Gastrocnemius medialis (tissue), 4 donors: Measurements from ENCODE around the gene EVC. TPM values are rescaled to one million over a fixed set of nuclear protein-coding genes. Genes with fewer than 3 reads are reported as not detected.
A peak's percentile ranks its signal among the peaks of the same experiment; 100 is the strongest.

Source experiments
- ATAC-seq, 2 donors: fragments of 150-250 bp; one replicate each; pipeline ENCODE4 v1.9.1; 2016
- DNase-seq, 2 donors: peaks; one replicate each; pipeline ENCODE4 v3.0.0-alpha.2; 2019
- H3K27ac ChIP-seq, 4 donors: fragments of 200-600 bp; sonication (generic); 1 replicate in 1 of 4; 2 replicates in 3 of 4; pipeline ENCODE4 v1.5.1; 2016 to 2018; ENCODE audit warnings: mild to moderate bottlenecking in 2 of 4, moderate library complexity in 1 of 4
- H3K27me3 ChIP-seq, 3 donors: fragments of 200-600 bp; sonication (generic) in 2 of 3; 1 replicate in 1 of 3; 2 replicates in 2 of 3; pipeline versions ENCODE4 v1.5.1 to v1.6.0; 2016 to 2019; ENCODE audit warnings: mild to moderate bottlenecking in 1 of 3, moderate library complexity in 1 of 3
- H3K36me3 ChIP-seq, 2 donors: fragments of 200-600 bp; sonication (generic) in 1 of 2; one replicate each; pipeline ENCODE4 v1.5.1; 2017 to 2018
- H3K4me1 ChIP-seq, 2 donors: fragments of 200-600 bp; sonication (generic) in 1 of 2; one replicate each; pipeline ENCODE4 v1.5.1; 2016 to 2017; ENCODE audit warnings: mild to moderate bottlenecking in 2 of 2
- H3K4me3 ChIP-seq, 4 donors: fragments of 200-600 bp; sonication (generic) in 3 of 4; 1 replicate in 1 of 4; 2 replicates in 3 of 4; pipeline ENCODE4 v1.5.1; 2016 to 2019; ENCODE audit warnings: mild to moderate bottlenecking in 2 of 4
- H3K9me3 ChIP-seq, 3 donors: fragments of 200-600 bp; sonication (generic) in 2 of 3; 1 replicate in 1 of 3; 2 replicates in 2 of 3; pipeline ENCODE4 v1.5.1; 2016 to 2019
- POLR2A ChIP-seq, 2 donors: fragments of 450-650 bp; IDR thresholded peaks; one replicate each; pipeline ENCODE4 v1.6.1; 2017; ENCODE audit warnings: antibody characterized with exemption in 2 of 2, mild to moderate bottlenecking in 2 of 2, moderate library complexity in 2 of 2
- in situ Hi-C, 4 donors: fragments of 200-750 bp; cut with MboI; loops; one replicate each; pipeline versions ENCODE4 v1.15.0 to v1.8.0; 2017; ENCODE audit warnings: low sequenced_read_pairs in 4 of 4
- intact Hi-C: fragments of 100-400 bp; cut with DNase I; formaldehyde crosslinking; loops from one replicate; pipeline ENCODE4 v1.15.1; 2023; ENCODE audit warnings: low total_unique reads
- total RNA-seq, 4 donors: library from RNA; depleted of rRNA; stranded (reverse); fragments of >200 nt; gene quantifications; one replicate each; pipeline versions ENCODE4 v1.1.0 to v1.2.3, GENCODE V29; 2016
- TF ChIP-seq, protein P1 (sequence below), 5 experiments: fragments of 450-650 bp in 3 of 5; fragments of 200-600 bp in 2 of 5; sonication (generic) in 2 of 5; IDR thresholded peaks in 4 of 5; conservative IDR thresholded peaks in 1 of 5; 1 replicate in 4 of 5; 2 replicates in 1 of 5; pipeline ENCODE4 v1.5.1; 2016 to 2019; ENCODE audit warnings: antibody characterized with exemption in 5 of 5, mild to moderate bottlenecking in 3 of 5, moderate library complexity in 3 of 5

Gene EVC
- total RNA-seq, 4 donors from 2014 or later = 1.5 to 9.8 (median 2.0) TPM

- H3K4me1 ChIP-seq = no peaks in the 10 kb centered on the region
- no peak overlapping the region for H3K27ac ChIP-seq
- no peak overlapping the region for H3K4me3 ChIP-seq
- H3K27me3 ChIP-seq = peaks cover 8 to 23% (median 13%) of the 10 kb centered on the region in 3 donors
- intact Hi-C loops = no loop called here
- in situ Hi-C loops = no loop called here
- TF ChIP-seq POLR2A (IDR thresholded peaks at IDR 0.05) = no peak
- TF ChIP-seq, protein P1, sequence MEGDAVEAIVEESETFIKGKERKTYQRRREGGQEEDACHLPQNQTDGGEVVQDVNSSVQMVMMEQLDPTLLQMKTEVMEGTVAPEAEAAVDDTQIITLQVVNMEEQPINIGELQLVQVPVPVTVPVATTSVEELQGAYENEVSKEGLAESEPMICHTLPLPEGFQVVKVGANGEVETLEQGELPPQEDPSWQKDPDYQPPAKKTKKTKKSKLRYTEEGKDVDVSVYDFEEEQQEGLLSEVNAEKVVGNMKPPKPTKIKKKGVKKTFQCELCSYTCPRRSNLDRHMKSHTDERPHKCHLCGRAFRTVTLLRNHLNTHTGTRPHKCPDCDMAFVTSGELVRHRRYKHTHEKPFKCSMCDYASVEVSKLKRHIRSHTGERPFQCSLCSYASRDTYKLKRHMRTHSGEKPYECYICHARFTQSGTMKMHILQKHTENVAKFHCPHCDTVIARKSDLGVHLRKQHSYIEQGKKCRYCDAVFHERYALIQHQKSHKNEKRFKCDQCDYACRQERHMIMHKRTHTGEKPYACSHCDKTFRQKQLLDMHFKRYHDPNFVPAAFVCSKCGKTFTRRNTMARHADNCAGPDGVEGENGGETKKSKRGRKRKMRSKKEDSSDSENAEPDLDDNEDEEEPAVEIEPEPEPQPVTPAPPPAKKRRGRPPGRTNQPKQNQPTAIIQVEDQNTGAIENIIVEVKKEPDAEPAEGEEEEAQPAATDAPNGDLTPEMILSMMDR (IDR thresholded peaks at IDR 0.05 in 4 of 5, conservative IDR thresholded peaks at IDR 0.05 in 1 of 5) = no peak
- DNase-seq (no peak), ATAC-seq (no peak)
- no peaks in the 10 kb centered on the region for H3K36me3 ChIP-seq
- H3K9me3 ChIP-seq = no peaks in the 10 kb centered on the region
Measured at GRCh38 chr4:5706486-5707290, 4.3 kb upstream of the EVC start.

GRCh38 chr4:5707366-5707765 lies 3.6 kb upstream of the EVC start:
- TF ChIP-seq, protein P1 (IDR thresholded peaks at IDR 0.05 in 4 of 5, conservative IDR thresholded peaks at IDR 0.05 in 1 of 5) = no peak
- TF ChIP-seq POLR2A (IDR thresholded peaks at IDR 0.05) = no peak
- Histone ChIP-seq H3K9me3 (no peaks in the 10 kb centered on the region), H3K36me3 (no peaks in the 10 kb centered on the region), H3K27me3 (peaks cover 8 to 23% (median 14%) of the 10 kb centered on the region in 3 donors), H3K4me1 (no peaks in the 10 kb centered on the region), H3K27ac (no peak overlapping the region), H3K4me3 (peak overlapping the region in 3 of 4 donors; percentile 46 to 59 (median 54))
- ATAC-seq (no peak), DNase-seq (no peak)
- in situ Hi-C loops = no loop called here
- intact Hi-C loops = no loop called here

DNA sequence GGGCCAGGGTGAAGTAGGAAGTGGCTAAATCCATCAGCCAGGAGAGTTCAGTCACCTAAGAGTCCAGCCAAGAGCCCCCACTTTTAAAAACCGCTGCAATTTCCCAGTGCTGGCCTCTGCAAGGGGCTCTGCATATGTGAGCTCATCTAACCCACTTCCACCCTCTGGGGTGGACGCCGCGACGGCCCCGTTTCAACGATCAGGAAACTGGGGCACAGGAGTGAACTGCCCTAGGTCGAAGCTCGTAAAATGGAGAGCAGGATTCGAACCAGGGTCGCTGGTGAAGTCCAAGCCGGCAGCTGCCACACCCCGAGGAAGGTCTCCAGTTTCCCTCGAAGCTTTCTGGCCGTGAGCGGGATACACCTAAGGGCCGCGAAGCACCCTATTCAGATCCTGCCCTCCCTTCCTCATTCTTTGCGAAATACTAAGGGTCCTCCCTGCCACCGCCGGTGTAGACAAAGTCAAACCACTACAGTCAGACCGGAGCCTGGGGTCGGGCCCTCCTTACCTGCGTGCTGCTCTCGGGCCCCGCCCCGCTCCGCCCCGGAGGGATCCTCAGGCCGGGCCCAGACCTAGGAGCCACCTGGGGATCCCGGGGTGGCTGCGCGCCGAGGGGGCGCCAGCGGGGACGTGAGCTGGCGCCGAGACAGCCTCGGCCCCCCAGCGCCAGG lies 3.1 kb upstream of the EVC start:
- DNase-seq (no peak), ATAC-seq (no peak)
- H3K27me3 ChIP-seq = peaks cover 8 to 23% (median 16%) of the 10 kb centered on the region in 3 donors
- no peaks in the 10 kb centered on the region for H3K9me3 ChIP-seq
- H3K4me3 ChIP-seq = peak overlapping the region; percentile 46 to 59 (median 55)
- peak overlapping the region; percentile 59 to 75 (median 70) for H3K27ac ChIP-seq
- in situ Hi-C loops = no loop called here
- H3K4me1 ChIP-seq = no peaks in the 10 kb centered on the region
- H3K36me3 ChIP-seq = no peaks in the 10 kb centered on the region
- intact Hi-C loops = no loop called here
- TF ChIP-seq, protein P1 (IDR thresholded peaks at IDR 0.05 in 4 of 5, conservative IDR thresholded peaks at IDR 0.05 in 1 of 5) = no peak
- no peak for TF ChIP-seq POLR2A (IDR thresholded peaks at IDR 0.05)

DNA sequence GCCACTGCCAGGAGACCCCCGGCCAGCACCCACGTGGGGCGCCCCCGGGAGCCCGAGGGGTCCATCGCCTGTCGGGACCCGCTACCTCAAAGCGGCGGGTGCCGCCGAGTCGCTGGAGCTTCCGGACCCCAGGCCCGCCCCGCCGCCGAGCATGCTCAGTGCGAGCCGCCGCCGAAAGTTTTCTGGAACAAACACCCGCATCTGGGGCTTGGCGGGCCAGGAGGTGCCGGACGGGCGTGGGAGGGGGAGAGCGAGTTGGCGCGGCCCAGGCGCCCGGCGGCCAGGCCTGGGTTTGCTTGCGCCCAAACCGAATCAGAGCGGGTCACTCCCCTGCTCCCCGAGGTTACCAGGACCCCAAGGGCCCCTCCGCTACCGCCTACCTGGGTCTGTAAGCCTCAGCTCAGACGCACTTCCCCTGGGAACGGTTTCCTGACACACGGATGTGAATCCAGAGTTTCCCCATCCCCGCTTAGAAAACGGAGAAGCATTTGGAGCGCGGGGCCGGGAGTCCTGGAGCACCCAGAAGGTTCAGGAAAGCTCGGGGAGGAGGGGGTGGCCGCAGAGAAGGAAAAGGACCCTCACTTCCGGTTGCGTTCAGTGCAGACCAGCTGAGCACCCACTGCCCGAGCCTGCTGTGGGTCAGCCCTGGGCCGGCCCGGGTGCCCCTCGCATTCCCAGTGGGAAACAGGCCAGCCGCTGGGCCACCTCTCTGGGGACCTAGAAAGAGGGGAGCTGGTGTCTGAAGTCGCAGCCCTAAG lies 2.4 kb upstream of the EVC start, which contains the start of gene EVC2:
Gene EVC2, minus strand, starts transcription at position 111 of the 758 bp plus-strand sequence. Its CDS starts 46 bp downstream, at position 65.
- peak within 1 kb of the TSS; percentile 46 to 59 (median 55) for H3K4me3 ChIP-seq
- DNase-seq (peak; percentile 23 to 36), ATAC-seq (peak; percentile 44 to 52)
- peak within 1 kb of the TSS; percentile 59 to 75 (median 70) for H3K27ac ChIP-seq
- peaks cover 8 to 23% (median 16%) of the 10 kb centered on the region in 3 donors for H3K27me3 ChIP-seq
- no peaks in the 10 kb centered on the region for H3K36me3 ChIP-seq
- no peaks in the 10 kb centered on the region for H3K4me1 ChIP-seq
- in situ Hi-C loops = no loop called here
- TF ChIP-seq, protein P1 (IDR thresholded peaks at IDR 0.05 in 4 of 5, conservative IDR thresholded peaks at IDR 0.05 in 1 of 5) = no peak
- TF ChIP-seq POLR2A (IDR thresholded peaks at IDR 0.05) = peak; percentile 12 to 19
- H3K9me3 ChIP-seq = no peaks in the 10 kb centered on the region
- intact Hi-C loops = no loop called here
